ENCODE measurements around the gene CLIC5. TPM values are rescaled to one million over a fixed set of nuclear protein-coding genes. Genes with fewer than 3 reads are reported as not detected.

The CLIC5 gene
- total RNA-seq, 1 donor from 2014 or later, result 42.6 TPM

DNA sequence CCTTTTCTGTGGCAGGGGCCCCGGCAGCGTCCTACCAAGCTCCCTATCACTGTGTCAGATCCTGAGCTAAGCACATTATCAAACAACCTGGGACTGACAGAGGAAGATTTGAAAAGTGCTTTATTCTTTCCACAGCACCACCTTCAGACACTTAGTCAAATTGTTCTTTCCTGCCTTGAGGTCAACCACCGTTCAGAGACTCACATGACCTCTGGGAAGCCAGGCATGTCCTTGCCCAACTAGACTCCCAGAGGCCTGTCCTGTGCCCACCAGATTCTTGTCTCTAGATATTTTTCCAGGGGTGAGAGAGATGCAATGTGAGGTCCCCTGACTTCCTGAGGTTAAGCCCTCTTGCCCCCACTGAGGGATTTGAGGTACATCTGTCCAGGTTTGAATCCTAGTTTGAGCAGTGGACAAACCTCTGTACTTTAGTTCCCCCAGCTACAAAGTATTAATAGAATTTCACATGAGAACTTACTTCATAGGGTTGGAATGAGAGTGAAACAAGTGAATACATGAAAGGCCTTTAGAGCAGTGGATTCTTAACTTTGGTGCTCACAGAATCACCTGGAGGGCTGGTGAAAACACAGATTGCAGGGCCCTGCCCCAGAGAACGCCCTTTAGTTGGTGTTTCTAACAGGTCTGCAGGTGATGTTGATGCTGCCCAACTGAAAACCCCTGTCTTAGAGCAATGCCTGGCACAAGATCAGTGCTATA is 179.8 kb downstream of the CLIC5 start:
- DNase-seq (ENCODE audit: low spot score), result no peak
- intact Hi-C loops (cut with DNase I), result no loop called here
- ATAC-seq, result no peak

- ATAC-seq, result no peak
Measured at GRCh38 chr6:45832063-45832462, 183.6 kb downstream of the CLIC5 start.

More at GRCh38 chr6:45832063-45832462, 183.6 kb downstream of the CLIC5 start:
- intact Hi-C loops (cut with DNase I), result no loop called here
- no peak for DNase-seq (ENCODE audit: low spot score)

Other genes with a start within 250 kb of the CLIC5 start
- gene ENPP4, start 114.1 kb upstream of the CLIC5 start, total RNA-seq, result 22.0 TPM
- gene ENPP5, start 155.1 kb upstream of the CLIC5 start, total RNA-seq, result 1.9 TPM

Data from sciatic nerve (tissue), 2 donors.